Measurements from ENCODE around the gene PPP5C.
A peak's percentile ranks its signal among the peaks of the same experiment; 100 is the strongest.

Gene PPP5C

GRCh38 chr19:46347985-46348384 is 1.1 kb downstream of the PPP5C start:
- no peak for DNase-seq (ENCODE audit: low spot score)
- Mint-ChIP-seq H3K4me1 (ENCODE audit: low read depth) (peaks cover 48% of the 10 kb centered on the region), H3K27me3 (ENCODE audit: low read depth) (peaks cover 8% of the 10 kb centered on the region), H3K4me3 (peak overlapping the region; percentile 94), H3K27ac (peak overlapping the region; percentile 84), H3K9me3 (no peaks in the 10 kb centered on the region), H3K36me3 (ENCODE audit: low read depth) (peaks cover 30% of the 10 kb centered on the region)

DNA sequence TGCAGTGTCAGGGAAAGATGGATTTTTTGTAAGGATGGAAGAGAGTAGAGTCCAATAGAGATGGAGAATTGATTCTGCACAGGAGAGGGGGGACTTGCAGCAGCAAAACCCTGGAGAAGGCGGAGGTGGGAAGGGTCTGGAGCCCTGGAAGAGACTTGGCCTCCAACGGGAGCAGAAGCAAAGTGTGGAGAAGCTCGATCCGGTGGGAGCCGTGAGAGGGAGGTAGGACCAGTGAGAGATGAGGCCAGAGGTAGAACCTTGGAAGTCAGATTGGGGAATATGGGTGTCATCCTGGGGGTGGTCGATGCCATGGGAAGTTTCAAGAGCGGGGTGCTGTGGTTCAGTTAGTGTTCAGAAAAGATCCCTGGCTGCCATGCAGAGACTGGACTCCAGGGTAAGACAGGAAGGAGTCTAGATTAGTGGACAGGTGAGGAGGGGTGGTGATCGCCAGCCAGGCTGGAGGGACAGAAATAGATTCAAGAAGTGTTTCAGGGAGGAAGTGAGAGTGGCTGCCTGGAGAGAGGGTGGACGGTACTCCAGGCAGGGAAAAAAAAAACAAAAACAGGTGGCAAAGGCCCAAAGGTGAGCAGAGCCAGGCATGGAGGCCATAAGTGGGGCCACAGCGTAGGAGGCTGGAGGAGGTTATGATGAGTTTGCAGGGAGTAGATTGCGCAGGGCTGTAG is 2.6 kb downstream of the PPP5C start:
- H3K4me1 Mint-ChIP-seq (ENCODE audit: low read depth) = peaks cover 50% of the 10 kb centered on the region
- peak overlapping the region; percentile 83 for H3K4me3 Mint-ChIP-seq
- peak overlapping the region; percentile 90 for H3K27ac Mint-ChIP-seq
- no peaks in the 10 kb centered on the region for H3K9me3 Mint-ChIP-seq
- H3K27me3 Mint-ChIP-seq (ENCODE audit: low read depth) = no peaks in the 10 kb centered on the region
- no peak for DNase-seq (ENCODE audit: low spot score)
- H3K36me3 Mint-ChIP-seq (ENCODE audit: low read depth) = peaks cover 37% of the 10 kb centered on the region

GRCh38 chr19:46350029-46350757 is 3.3 kb downstream of the PPP5C start:
- Mint-ChIP-seq H3K9me3 (no peaks in the 10 kb centered on the region), H3K4me3 (peak overlapping the region; percentile 83), H3K4me1 (ENCODE audit: low read depth) (peaks cover 50% of the 10 kb centered on the region), H3K27ac (peak overlapping the region; percentile 90), H3K27me3 (ENCODE audit: low read depth) (no peaks in the 10 kb centered on the region), H3K36me3 (ENCODE audit: low read depth) (peaks cover 45% of the 10 kb centered on the region)
- DNase-seq (ENCODE audit: low spot score) = no peak

- Mint-ChIP-seq H3K27ac (peak overlapping the region; percentile 90), H3K27me3 (ENCODE audit: low read depth) (no peaks in the 10 kb centered on the region), H3K4me1 (ENCODE audit: low read depth) (peaks cover 52% of the 10 kb centered on the region), H3K4me3 (peak overlapping the region; percentile 83), H3K36me3 (ENCODE audit: low read depth) (peaks cover 50% of the 10 kb centered on the region), H3K9me3 (no peaks in the 10 kb centered on the region)
- DNase-seq (ENCODE audit: low spot score) = no peak
Measured at GRCh38 chr19:46350758-46351159, 3.9 kb downstream of the PPP5C start.

GRCh38 chr19:46351241-46352041 is 4.6 kb downstream of the PPP5C start:
- Mint-ChIP-seq H3K4me3 (peak overlapping the region; percentile 83), H3K27me3 (ENCODE audit: low read depth) (no peaks in the 10 kb centered on the region), H3K9me3 (no peaks in the 10 kb centered on the region), H3K36me3 (ENCODE audit: low read depth) (peaks cover 54% of the 10 kb centered on the region), H3K27ac (peak overlapping the region; percentile 90), H3K4me1 (ENCODE audit: low read depth) (peaks cover 49% of the 10 kb centered on the region)
- peak; percentile 36 for DNase-seq (ENCODE audit: low spot score)

GRCh38 chr19:46353730-46354528 is 7.0 kb downstream of the PPP5C start:
- DNase-seq (ENCODE audit: low spot score) = no peak
- H3K4me3 Mint-ChIP-seq = no peak overlapping the region
- H3K4me1 Mint-ChIP-seq (ENCODE audit: low read depth) = peaks cover 41% of the 10 kb centered on the region
- no peaks in the 10 kb centered on the region for H3K27me3 Mint-ChIP-seq (ENCODE audit: low read depth)
- H3K36me3 Mint-ChIP-seq (ENCODE audit: low read depth) = peaks cover 61% of the 10 kb centered on the region
- H3K27ac Mint-ChIP-seq = no peak overlapping the region
- H3K9me3 Mint-ChIP-seq = no peaks in the 10 kb centered on the region

DNA sequence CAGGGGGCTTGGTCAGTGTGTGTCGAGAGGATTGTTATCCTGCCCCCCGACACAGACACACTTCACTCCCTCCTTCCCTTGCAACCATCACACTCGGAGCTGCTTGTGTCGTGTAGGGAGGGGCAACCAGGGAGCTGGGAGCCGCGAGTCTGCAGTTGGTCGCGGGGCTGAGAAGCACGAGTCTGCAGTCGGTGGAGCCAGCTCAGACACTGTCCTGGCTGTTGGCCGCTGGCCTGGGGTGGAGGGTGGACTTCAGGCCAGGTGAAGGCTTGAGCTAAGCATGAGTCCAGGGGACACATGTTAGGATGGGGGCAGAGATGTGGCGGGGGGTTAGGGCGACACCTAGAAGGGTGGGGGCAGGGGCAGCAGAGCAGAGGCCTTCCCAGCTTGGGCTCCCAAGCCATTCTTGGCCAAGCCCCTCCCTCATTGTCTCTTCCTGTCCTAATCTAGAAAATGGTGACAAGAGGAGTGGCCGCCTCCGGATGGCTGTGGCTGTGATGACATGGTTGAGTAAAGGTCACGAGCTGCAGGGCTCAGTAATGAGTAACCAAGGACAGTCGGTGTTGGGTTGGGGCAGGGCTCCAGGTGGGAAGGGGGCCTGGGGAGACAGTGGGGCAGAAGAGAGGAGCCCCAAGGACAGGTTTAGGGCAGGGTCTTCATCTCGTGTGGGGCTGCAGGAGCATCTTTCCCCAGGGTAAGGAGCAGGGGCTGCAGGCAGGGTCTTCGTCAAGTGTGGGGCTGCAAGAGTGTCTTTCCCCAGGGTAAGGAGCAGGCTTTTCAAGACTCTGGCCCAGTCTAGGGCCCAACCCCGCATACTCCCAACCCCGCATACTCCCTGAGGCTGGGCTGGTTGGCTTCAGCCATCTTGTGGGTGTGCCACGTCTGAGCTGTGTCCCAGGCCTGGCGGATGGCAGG is 8.6 kb downstream of the PPP5C start:
- Mint-ChIP-seq H3K9me3 (no peaks in the 10 kb centered on the region), H3K4me3 (peak overlapping the region; percentile 34), H3K36me3 (ENCODE audit: low read depth) (peaks cover 56% of the 10 kb centered on the region), H3K4me1 (ENCODE audit: low read depth) (peaks cover 31% of the 10 kb centered on the region), H3K27me3 (ENCODE audit: low read depth) (no peaks in the 10 kb centered on the region), H3K27ac (no peak overlapping the region)
- DNase-seq (ENCODE audit: low spot score) = peak; percentile 69

DNA sequence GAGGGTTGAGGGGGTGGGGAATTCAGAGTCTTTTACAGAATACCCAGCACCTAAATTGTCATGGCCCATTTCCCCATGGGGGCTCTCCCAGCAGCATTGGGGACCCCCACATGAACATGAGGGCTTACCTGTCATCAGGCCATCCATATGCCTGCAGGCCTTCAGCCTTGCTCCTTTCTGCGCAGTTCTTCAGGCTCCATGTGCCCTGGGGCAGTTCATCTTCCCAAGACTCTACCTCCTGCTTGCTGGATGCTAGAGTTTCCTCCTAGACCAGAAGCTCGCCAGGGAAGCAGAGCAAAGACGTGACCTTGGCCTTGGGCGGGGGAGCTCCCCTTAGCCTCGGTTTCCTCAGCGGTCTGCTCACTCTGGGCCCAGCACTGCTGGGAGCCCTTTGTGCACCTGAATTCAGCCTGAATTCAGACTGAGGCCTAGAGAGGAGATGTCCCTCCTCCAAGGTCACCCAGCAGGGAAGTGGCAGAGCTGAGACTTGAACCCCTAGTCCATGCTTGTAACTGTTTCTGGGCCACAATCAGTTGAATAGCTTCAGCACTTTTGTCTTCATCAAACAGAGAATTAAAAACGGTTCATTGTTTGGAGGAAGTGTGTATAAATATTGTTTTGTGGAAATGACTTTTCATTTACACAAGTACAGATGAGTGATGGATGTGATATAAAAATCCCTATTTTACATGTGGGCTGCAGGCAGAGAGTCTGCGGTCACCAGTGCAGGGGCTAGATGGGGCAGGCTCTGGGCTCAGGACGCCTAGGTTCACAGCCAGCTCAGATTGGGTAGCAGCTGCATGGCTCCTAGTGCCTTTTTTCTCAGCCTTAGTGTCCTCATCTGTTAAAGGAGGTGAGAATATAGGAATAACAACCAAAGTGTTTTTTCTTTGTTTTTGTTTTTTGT is 9.5 kb downstream of the PPP5C start:
- Mint-ChIP-seq H3K27ac (no peak overlapping the region), H3K4me1 (ENCODE audit: low read depth) (peaks cover 28% of the 10 kb centered on the region), H3K27me3 (ENCODE audit: low read depth) (no peaks in the 10 kb centered on the region), H3K4me3 (no peak overlapping the region), H3K36me3 (ENCODE audit: low read depth) (peaks cover 56% of the 10 kb centered on the region), H3K9me3 (no peaks in the 10 kb centered on the region)
- DNase-seq (ENCODE audit: low spot score) = no peak

DNA sequence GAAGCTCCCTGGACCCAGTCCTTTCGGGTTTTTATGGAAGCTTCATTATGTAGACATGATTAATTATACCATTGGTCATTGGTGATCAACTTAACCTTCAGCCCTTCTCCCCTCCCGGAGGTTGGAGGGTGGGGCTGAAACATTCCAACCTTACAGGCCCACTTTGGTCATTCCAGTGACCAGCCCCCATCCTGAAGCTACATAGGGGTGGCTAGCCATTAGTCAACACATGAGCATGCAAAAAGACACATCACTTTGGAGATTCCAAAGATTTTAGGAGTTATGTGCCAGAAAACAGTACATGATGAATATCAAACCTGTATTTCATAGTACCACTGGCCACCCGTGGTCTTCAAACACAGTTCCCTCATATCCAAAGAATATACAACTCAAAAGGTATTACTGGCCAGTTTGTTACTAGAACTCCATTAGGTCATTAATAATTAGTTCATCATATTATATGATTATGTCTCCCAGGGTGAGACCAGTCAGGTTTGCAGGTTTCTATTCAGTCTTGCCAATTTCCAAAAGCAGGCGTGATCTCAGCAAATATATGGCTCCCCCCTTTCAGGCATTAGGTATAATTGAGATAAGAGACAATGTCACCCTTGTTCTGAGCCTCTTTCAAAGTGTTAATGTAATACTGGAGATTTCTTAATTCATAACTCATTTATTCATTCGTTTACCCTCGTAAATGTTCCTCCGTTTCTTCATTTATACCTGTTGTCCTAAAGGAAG is 11.1 kb downstream of the PPP5C start:
- Mint-ChIP-seq H3K27ac (no peak overlapping the region), H3K4me3 (no peak overlapping the region)

DNA sequence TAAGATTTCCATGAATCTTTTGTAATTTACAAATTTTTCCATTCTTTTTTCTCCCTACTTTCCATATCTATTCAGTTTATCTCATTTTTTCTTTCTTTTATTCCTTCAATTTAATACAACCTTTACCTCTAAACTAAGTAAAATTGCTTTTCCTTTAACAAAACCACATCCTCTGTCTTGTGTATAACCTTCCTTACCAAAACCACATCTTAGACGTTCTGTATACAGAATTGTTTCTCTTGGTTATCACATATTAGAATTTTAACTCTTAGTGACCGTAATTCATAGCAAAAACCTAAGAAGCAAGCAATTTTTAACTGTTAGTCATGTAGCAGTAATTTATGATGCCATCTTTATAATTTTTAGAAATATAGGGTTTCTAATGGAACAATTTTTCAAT is 15.0 kb downstream of the PPP5C start:
- peaks cover 44% of the 10 kb centered on the region for H3K36me3 Mint-ChIP-seq (ENCODE audit: low read depth)
- no peaks in the 10 kb centered on the region for H3K9me3 Mint-ChIP-seq
- no peaks in the 10 kb centered on the region for H3K27me3 Mint-ChIP-seq (ENCODE audit: low read depth)
- peak overlapping the region; percentile 83 for H3K27ac Mint-ChIP-seq
- H3K4me1 Mint-ChIP-seq (ENCODE audit: low read depth) = peaks cover 31% of the 10 kb centered on the region
- peak overlapping the region; percentile 72 for H3K4me3 Mint-ChIP-seq
- no peak for DNase-seq (ENCODE audit: low spot score)

More for the DNA sequence above, 11.1 kb downstream of the PPP5C start:
- no peak for DNase-seq (ENCODE audit: low spot score)
- Mint-ChIP-seq H3K9me3 (no peaks in the 10 kb centered on the region), H3K27me3 (ENCODE audit: low read depth) (no peaks in the 10 kb centered on the region), H3K4me1 (ENCODE audit: low read depth) (peaks cover 26% of the 10 kb centered on the region), H3K36me3 (ENCODE audit: low read depth) (peaks cover 55% of the 10 kb centered on the region)

DNA sequence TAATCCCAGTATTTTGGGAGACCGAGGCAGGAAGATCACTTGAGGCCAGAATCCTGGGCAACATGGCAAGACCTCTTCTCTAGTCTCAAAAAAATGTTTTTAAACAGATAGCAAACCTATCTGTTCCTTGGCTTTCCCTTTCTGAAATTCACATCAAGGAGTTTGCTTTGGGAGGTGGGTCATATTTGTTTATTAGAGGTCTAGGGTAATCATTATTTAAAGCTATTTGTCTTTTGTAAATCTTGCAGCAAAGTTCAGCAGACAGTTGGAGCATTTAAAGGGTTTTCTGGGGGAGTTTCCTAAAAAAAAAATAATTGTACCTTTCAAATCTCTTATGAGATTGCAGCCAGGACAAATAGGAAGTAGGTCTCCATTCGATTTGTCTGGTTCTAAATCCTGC is 17.5 kb downstream of the PPP5C start:
- Mint-ChIP-seq H3K27ac (no peak overlapping the region), H3K4me1 (ENCODE audit: low read depth) (peaks cover 21% of the 10 kb centered on the region), H3K9me3 (no peaks in the 10 kb centered on the region)

More for the DNA sequence above, 17.5 kb downstream of the PPP5C start:
- no peak for DNase-seq (ENCODE audit: low spot score)
- Mint-ChIP-seq H3K36me3 (ENCODE audit: low read depth) (peaks cover 28% of the 10 kb centered on the region), H3K4me3 (no peak overlapping the region), H3K27me3 (ENCODE audit: low read depth) (no peaks in the 10 kb centered on the region)

Measured in T-helper 2 cell treated with Interferon-gamma antibody and Interleukin-4, amounts not matched to agents 5 μg/mL and 100 μg/mL, for 36 hours (primary cell).